HL-60 (cell line): ENCODE measurements around the gene DARS1.

ENCODE experiments used
- GABPA ChIP-seq: IDR thresholded peaks from 2 replicates; pipeline ENCODE4 v1.6.1; 2012; ENCODE audit warnings: low read depth
- POLR2AphosphoS5 ChIP-seq: IDR thresholded peaks from 2 replicates; pipeline ENCODE4 v1.6.1; 2012; ENCODE audit warnings: low read depth
- SPI1 ChIP-seq: IDR thresholded peaks from 2 replicates; pipeline ENCODE4 v1.6.1; 2012; ENCODE audit warnings: low read depth, mild to moderate bottlenecking, borderline replicate concordance
- TF ChIP-seq, protein P1 (sequence below): IDR thresholded peaks from one replicate; pipeline ENCODE4 v1.5.1; 2011; ENCODE audit warnings: low read length, control low read depth, inconsistent platforms; ENCODE audit not compliant: insufficient read depth
- TF ChIP-seq, protein P2 (sequence below): IDR thresholded peaks from 2 replicates; pipeline ENCODE4 v1.6.1; 2012; ENCODE audit warnings: low read depth; ENCODE audit not compliant: insufficient replicate concordance

DNA sequence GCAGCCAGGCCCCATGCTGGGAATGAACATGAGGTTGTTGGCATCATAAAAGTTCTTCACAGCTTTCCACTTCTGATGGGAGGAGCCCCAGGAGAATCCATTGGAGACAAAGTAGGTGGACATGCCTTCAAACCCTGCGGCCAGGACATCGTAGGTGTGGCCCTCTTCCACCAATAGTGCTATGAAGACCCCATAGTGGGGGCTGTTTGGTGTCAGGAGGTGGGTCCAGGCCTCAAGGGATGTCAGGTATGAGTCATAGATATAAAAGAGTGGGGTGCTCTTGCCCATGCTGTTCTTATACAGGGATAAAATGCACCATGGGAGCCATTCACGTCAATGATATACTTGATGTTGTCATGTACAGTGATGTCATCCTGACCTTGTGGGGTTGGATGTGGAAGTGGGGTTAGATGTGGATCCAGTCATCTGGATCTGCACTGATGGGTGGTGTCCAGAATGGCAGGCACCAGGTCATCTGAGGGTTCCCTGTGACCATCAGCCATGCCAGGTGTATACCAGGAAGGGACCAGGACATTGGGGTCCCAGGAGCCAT, 87.1 kb downstream of the DARS1 start:
- TF ChIP-seq, protein P1, sequence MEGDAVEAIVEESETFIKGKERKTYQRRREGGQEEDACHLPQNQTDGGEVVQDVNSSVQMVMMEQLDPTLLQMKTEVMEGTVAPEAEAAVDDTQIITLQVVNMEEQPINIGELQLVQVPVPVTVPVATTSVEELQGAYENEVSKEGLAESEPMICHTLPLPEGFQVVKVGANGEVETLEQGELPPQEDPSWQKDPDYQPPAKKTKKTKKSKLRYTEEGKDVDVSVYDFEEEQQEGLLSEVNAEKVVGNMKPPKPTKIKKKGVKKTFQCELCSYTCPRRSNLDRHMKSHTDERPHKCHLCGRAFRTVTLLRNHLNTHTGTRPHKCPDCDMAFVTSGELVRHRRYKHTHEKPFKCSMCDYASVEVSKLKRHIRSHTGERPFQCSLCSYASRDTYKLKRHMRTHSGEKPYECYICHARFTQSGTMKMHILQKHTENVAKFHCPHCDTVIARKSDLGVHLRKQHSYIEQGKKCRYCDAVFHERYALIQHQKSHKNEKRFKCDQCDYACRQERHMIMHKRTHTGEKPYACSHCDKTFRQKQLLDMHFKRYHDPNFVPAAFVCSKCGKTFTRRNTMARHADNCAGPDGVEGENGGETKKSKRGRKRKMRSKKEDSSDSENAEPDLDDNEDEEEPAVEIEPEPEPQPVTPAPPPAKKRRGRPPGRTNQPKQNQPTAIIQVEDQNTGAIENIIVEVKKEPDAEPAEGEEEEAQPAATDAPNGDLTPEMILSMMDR, result no peak
- TF ChIP-seq, protein P2, sequence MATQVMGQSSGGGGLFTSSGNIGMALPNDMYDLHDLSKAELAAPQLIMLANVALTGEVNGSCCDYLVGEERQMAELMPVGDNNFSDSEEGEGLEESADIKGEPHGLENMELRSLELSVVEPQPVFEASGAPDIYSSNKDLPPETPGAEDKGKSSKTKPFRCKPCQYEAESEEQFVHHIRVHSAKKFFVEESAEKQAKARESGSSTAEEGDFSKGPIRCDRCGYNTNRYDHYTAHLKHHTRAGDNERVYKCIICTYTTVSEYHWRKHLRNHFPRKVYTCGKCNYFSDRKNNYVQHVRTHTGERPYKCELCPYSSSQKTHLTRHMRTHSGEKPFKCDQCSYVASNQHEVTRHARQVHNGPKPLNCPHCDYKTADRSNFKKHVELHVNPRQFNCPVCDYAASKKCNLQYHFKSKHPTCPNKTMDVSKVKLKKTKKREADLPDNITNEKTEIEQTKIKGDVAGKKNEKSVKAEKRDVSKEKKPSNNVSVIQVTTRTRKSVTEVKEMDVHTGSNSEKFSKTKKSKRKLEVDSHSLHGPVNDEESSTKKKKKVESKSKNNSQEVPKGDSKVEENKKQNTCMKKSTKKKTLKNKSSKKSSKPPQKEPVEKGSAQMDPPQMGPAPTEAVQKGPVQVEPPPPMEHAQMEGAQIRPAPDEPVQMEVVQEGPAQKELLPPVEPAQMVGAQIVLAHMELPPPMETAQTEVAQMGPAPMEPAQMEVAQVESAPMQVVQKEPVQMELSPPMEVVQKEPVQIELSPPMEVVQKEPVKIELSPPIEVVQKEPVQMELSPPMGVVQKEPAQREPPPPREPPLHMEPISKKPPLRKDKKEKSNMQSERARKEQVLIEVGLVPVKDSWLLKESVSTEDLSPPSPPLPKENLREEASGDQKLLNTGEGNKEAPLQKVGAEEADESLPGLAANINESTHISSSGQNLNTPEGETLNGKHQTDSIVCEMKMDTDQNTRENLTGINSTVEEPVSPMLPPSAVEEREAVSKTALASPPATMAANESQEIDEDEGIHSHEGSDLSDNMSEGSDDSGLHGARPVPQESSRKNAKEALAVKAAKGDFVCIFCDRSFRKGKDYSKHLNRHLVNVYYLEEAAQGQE, result no peak
- TF ChIP-seq POLR2AphosphoS5 (0 out of 2 replicates have a peak, but pooled peaks have one; percentile 15), GABPA (no peak), SPI1 (no peak)
